Tibial nerve (tissue), 4 donors: ENCODE results near the gene MYL12B.

Experiments used
- EP300 ChIP-seq, 2 donors: sonication (generic); formaldehyde crosslinking; IDR thresholded peaks; one replicate each; pipeline ENCODE4 v1.6.1; 2017; ENCODE audit warnings: antibody characterized with exemption in 2 of 2, mild to moderate bottlenecking in 1 of 2
- POLR2A ChIP-seq, 2 donors: fragments of 450-650 bp; IDR thresholded peaks; one replicate each; pipeline ENCODE4 v1.6.1; 2017; ENCODE audit warnings: antibody characterized with exemption in 2 of 2, mild to moderate bottlenecking in 2 of 2, moderate library complexity in 2 of 2
- TF ChIP-seq, protein P1 (sequence below), 5 experiments: fragments of 200-600 bp in 3 of 5; fragments of 450-650 bp in 2 of 5; sonication (generic) in 3 of 5; IDR thresholded peaks; one replicate each; pipeline ENCODE4 v1.5.1; 2016 to 2019; ENCODE audit warnings: antibody characterized with exemption in 5 of 5, mild to moderate bottlenecking in 3 of 5, moderate library complexity in 2 of 5

GRCh38 chr18:3214855-3215637, 46.9 kb upstream of the MYL12B start:
- TF ChIP-seq, protein P1, sequence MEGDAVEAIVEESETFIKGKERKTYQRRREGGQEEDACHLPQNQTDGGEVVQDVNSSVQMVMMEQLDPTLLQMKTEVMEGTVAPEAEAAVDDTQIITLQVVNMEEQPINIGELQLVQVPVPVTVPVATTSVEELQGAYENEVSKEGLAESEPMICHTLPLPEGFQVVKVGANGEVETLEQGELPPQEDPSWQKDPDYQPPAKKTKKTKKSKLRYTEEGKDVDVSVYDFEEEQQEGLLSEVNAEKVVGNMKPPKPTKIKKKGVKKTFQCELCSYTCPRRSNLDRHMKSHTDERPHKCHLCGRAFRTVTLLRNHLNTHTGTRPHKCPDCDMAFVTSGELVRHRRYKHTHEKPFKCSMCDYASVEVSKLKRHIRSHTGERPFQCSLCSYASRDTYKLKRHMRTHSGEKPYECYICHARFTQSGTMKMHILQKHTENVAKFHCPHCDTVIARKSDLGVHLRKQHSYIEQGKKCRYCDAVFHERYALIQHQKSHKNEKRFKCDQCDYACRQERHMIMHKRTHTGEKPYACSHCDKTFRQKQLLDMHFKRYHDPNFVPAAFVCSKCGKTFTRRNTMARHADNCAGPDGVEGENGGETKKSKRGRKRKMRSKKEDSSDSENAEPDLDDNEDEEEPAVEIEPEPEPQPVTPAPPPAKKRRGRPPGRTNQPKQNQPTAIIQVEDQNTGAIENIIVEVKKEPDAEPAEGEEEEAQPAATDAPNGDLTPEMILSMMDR (IDR thresholded peaks at IDR 0.05), result no peak
- TF ChIP-seq EP300 (IDR thresholded peaks at IDR 0.05) (no peak), POLR2A (IDR thresholded peaks at IDR 0.05) (no peak)
